ENCODE results near the gene SUGT1.
A peak's percentile ranks its signal among the peaks of the same experiment; 100 is the strongest.
"Not testable (repeated sequence)": the region's sequence is repeated elsewhere in the genome, so short reads cannot be mapped to it uniquely, and the experiment has no call there.

SUGT1 gene

GRCh38 chr13:52652196-52652979 lies at the start of gene SUGT1:
Gene SUGT1, plus strand, starts transcription at chr13:52652836. Its CDS starts 85 bp downstream, at chr13:52652921.
- peak; percentile 82 to 93 (median 87) for DNase-seq (ENCODE audit: low read depth in 3 of 3, low spot score in 1 of 3)

GRCh38 chr13:52603316-52603715 lies 49.3 kb upstream of the SUGT1 start:
- DNase-seq (ENCODE audit: low read depth in 3 of 3, low spot score in 1 of 3) = not testable (repeated sequence)

- DNase-seq (ENCODE audit: low read depth in 3 of 3, low spot score in 1 of 3) = not testable (repeated sequence)
Observed at GRCh38 chr13:52606126-52606525, 46.5 kb upstream of the SUGT1 start.

GRCh38 chr13:52606795-52607194 lies 45.8 kb upstream of the SUGT1 start:
- DNase-seq (ENCODE audit: low read depth in 3 of 3, low spot score in 1 of 3) = not testable (repeated sequence)

- DNase-seq (ENCODE audit: low read depth in 3 of 3, low spot score in 1 of 3) = not testable (repeated sequence)
Observed at GRCh38 chr13:52608184-52608583, 44.5 kb upstream of the SUGT1 start.

GRCh38 chr13:52609013-52609606 lies 43.5 kb upstream of the SUGT1 start:
- DNase-seq (ENCODE audit: low read depth in 3 of 3, low spot score in 1 of 3) = not testable (repeated sequence)

GRCh38 chr13:52610158-52610557 lies 42.5 kb upstream of the SUGT1 start:
- not testable (repeated sequence) for DNase-seq (ENCODE audit: low read depth in 3 of 3, low spot score in 1 of 3)

- DNase-seq (ENCODE audit: low read depth in 3 of 3, low spot score in 1 of 3) = no peak
Observed at GRCh38 chr13:52615134-52615801, 37.4 kb upstream of the SUGT1 start.

GRCh38 chr13:52615812-52616211 lies 36.8 kb upstream of the SUGT1 start:
- no peak for DNase-seq (ENCODE audit: low read depth in 3 of 3, low spot score in 1 of 3)

- DNase-seq (ENCODE audit: low read depth in 3 of 3, low spot score in 1 of 3) = peak; percentile 46 to 74 (median 61)
Observed at GRCh38 chr13:52617070-52618060, 35.3 kb upstream of the SUGT1 start.

- not testable (repeated sequence) for DNase-seq (ENCODE audit: low read depth in 3 of 3, low spot score in 1 of 3)
Observed at GRCh38 chr13:52631083-52631690, 21.4 kb upstream of the SUGT1 start.

- no peak for DNase-seq (ENCODE audit: low read depth in 3 of 3, low spot score in 1 of 3)
Observed at GRCh38 chr13:52638666-52639328, 13.8 kb upstream of the SUGT1 start.

- no peak for DNase-seq (ENCODE audit: low read depth in 3 of 3, low spot score in 1 of 3)
Observed at GRCh38 chr13:52642131-52642530, 10.5 kb upstream of the SUGT1 start, which contains the start of gene HNRNPA1L2. Gene HNRNPA1L2, plus strand, starts transcription at chr13:52642431. Its CDS starts 62 bp downstream, at chr13:52642493.

- DNase-seq (ENCODE audit: low read depth in 3 of 3, low spot score in 1 of 3) = no peak
Observed at GRCh38 chr13:52644108-52644507, 8.5 kb upstream of the SUGT1 start.

GRCh38 chr13:52646967-52647366 lies 5.7 kb upstream of the SUGT1 start:
- DNase-seq (ENCODE audit: low read depth in 3 of 3, low spot score in 1 of 3) = no peak

GRCh38 chr13:52650731-52651130 lies 1.9 kb upstream of the SUGT1 start:
- DNase-seq (ENCODE audit: low read depth in 3 of 3, low spot score in 1 of 3) = no peak

- DNase-seq (ENCODE audit: low read depth in 3 of 3, low spot score in 1 of 3) = no peak
Observed at GRCh38 chr13:52651897-52652195, 790 bp upstream of the SUGT1 start.

- peak in 1 of 3 donors; percentile 3 for DNase-seq (ENCODE audit: low read depth in 3 of 3, low spot score in 1 of 3)
Observed at GRCh38 chr13:52652980-52653303, 306 bp downstream of the SUGT1 start.

GRCh38 chr13:52659340-52659739 lies 6.7 kb downstream of the SUGT1 start:
- DNase-seq (ENCODE audit: low read depth in 3 of 3, low spot score in 1 of 3) = no peak

- DNase-seq (ENCODE audit: low read depth in 3 of 3, low spot score in 1 of 3) = no peak
Observed at GRCh38 chr13:52664272-52664671, 11.6 kb downstream of the SUGT1 start.

Data from stimulated activated CD4-positive, alpha-beta T cell treated with anti-CD3 and anti-CD28 coated beads, TNF-alpha, amount 100 ng/mL, for 1 hour (primary cell).